ENCODE measurements around the gene TP53TG5. TPM values are rescaled to one million over a fixed set of nuclear protein-coding genes. Genes with fewer than 3 reads are reported as not detected.
A peak's percentile ranks its signal among the peaks of the same experiment; 100 is the strongest.

The TP53TG5 gene
- total RNA-seq, 2 experiments from 2014 or later: 0.36 TPM; not detected in 1

DNA sequence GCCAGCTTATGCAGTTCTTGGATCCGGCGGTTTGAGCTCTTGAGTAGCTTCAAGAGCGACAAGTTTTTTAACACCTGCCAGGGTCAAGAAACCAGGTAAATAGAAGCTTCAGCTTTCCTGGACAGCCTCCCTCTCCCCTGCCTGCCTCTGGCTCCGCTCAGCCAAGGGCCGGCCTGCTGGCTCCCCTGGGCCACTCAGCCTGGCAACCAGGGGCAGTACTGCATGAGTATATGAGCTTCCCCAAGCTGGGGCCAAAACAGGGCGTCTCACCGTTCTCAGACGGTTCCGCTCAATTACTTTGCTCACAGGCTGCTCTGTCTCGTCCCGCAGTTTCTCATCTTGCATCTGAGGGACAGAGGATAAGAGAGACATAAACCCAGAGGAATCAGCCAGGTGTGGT is 856 bp downstream of the TP53TG5 start:
- H3K9me3 ChIP-seq (ENCODE audit: control insufficient read depth in 1 of 2, insufficient read depth in 1 of 2, low read length in 2 of 2): no peaks in the 10 kb centered on the region
- TF ChIP-seq, protein P1, sequence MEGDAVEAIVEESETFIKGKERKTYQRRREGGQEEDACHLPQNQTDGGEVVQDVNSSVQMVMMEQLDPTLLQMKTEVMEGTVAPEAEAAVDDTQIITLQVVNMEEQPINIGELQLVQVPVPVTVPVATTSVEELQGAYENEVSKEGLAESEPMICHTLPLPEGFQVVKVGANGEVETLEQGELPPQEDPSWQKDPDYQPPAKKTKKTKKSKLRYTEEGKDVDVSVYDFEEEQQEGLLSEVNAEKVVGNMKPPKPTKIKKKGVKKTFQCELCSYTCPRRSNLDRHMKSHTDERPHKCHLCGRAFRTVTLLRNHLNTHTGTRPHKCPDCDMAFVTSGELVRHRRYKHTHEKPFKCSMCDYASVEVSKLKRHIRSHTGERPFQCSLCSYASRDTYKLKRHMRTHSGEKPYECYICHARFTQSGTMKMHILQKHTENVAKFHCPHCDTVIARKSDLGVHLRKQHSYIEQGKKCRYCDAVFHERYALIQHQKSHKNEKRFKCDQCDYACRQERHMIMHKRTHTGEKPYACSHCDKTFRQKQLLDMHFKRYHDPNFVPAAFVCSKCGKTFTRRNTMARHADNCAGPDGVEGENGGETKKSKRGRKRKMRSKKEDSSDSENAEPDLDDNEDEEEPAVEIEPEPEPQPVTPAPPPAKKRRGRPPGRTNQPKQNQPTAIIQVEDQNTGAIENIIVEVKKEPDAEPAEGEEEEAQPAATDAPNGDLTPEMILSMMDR (IDR thresholded peaks at IDR 0.05): no peak
- H3K9me3 Mint-ChIP-seq: no peaks in the 10 kb centered on the region
- no peak overlapping the region for H3K4me3 ChIP-seq (ENCODE audit: low read length)
- ChIA-PET POLR2A (interaction anchor here (1.1 kb wide), 1 partner anchor 38 kb away, joined by 4 read pairs; the partner anchor contains the start of gene PIGT), CTCF (interaction anchor here (9.5 kb wide), 1 partner anchor 60 kb away, joined by 132 read pairs; no protein-coding TSS in a partner anchor)
- H3K4me1 Mint-ChIP-seq (ENCODE audit: low read depth): peaks cover 19% of the 10 kb centered on the region
- no peaks in the 10 kb centered on the region for H3K27me3 ChIP-seq (ENCODE audit: control insufficient read depth in 1 of 2, insufficient read depth in 2 of 2, low read length in 2 of 2)
- H3K27ac ChIP-seq (ENCODE audit: low read depth in 1 of 2, low read length in 2 of 2): no peak overlapping the region
- peaks cover 6% of the 10 kb centered on the region for H3K36me3 ChIP-seq (ENCODE audit: insufficient read depth, low read length)
- no peak for DNase-seq
- peaks cover 24% of the 10 kb centered on the region for H3K36me3 Mint-ChIP-seq (ENCODE audit: low read depth)
- peaks cover 21% of the 10 kb centered on the region for H3K4me1 ChIP-seq (ENCODE audit: insufficient read depth, low read length)
- H3K4me3 Mint-ChIP-seq: no peak overlapping the region
- intact Hi-C loops (cut with DNase I, micrococcal nuclease): no loop called here
- no peak for ATAC-seq (ENCODE audit: poor library complexity)
- no peaks in the 10 kb centered on the region for H3K27me3 Mint-ChIP-seq
- H3K27ac Mint-ChIP-seq: no peak overlapping the region

DNA sequence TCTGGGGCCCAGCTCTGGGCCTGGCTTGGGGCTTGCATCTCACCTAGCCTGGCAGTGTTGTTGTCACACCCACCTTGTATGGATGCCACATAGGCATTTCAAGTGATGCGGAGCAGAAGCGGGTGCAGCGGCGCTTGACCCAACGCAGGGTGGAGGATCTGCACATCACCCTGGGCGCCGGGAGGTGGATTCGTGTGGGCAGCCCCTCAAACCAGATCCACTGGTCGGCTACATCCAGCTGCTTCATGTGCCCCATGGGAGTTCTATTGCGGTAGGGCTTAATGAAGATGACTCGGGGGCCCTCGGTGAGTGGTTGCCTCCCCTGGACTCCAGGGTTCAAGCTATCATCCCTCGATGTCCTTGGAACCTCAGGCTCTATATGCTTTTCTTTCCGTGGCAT is 3.2 kb downstream of the TP53TG5 start:
- Mint-ChIP-seq H3K36me3 (ENCODE audit: low read depth) (peaks cover 13% of the 10 kb centered on the region), H3K4me3 (no peak overlapping the region), H3K9me3 (no peaks in the 10 kb centered on the region), H3K27ac (peak overlapping the region; percentile 96), H3K27me3 (no peaks in the 10 kb centered on the region), H3K4me1 (ENCODE audit: low read depth) (peaks cover 37% of the 10 kb centered on the region)
- intact Hi-C loops (cut with DNase I, micrococcal nuclease): loop anchor here in 1 of 2 experiments (1.0 to 5.0 kb wide), 3 partner anchors 36 to 482 kb away; partner anchors contain the start of genes ACOT8 and ZSWIM3
- DNase-seq: no peak
- no peaks in the 10 kb centered on the region for H3K27me3 ChIP-seq (ENCODE audit: control insufficient read depth in 1 of 2, insufficient read depth in 2 of 2, low read length in 2 of 2)
- no peak for ATAC-seq (ENCODE audit: poor library complexity)
- H3K4me1 ChIP-seq (ENCODE audit: insufficient read depth, low read length): peaks cover 28% of the 10 kb centered on the region
- H3K4me3 ChIP-seq (ENCODE audit: low read length): no peak overlapping the region
- ChIA-PET CTCF (interaction anchor here (1.3 to 9.5 kb wide), 6 partner anchors 12 to 562 kb away, joined by 3 to 132 read pairs (median 31); partner anchors contain the start of genes PIGT and SYS1), POLR2A (interaction anchor here (3.5 to 4.1 kb wide), 3 partner anchors 11 to 62 kb away, joined by 49 to 184 read pairs (median 89); partner anchors contain the start of genes DBNDD2 and SYS1)
- TF ChIP-seq, protein P1 (IDR thresholded peaks at IDR 0.05): no peak
- no peak overlapping the region for H3K27ac ChIP-seq (ENCODE audit: low read depth in 1 of 2, low read length in 2 of 2)
- no peaks in the 10 kb centered on the region for H3K36me3 ChIP-seq (ENCODE audit: insufficient read depth, low read length)
- H3K9me3 ChIP-seq (ENCODE audit: control insufficient read depth in 1 of 2, insufficient read depth in 1 of 2, low read length in 2 of 2): no peaks in the 10 kb centered on the region

DNA sequence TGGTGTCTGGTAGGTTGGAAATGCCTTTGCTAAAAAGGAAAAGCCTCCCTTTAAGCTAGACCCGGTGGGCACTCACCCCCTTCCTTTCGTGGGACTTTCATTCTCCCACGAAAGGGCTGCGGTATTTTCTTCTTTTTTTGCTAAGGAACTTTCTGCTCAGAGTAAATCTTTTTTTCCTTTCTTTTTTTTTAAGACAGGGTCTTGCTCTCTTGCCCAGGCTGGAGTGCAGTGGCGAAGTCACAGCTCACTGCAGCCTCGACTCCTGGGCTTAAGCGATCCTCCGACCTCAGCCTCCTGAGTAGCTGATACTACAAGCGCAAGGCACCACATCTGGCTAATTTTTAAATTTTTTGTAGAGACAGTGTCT is 4.0 kb downstream of the TP53TG5 start:
- DNase-seq (no peak), ATAC-seq (ENCODE audit: poor library complexity) (no peak)
- no peaks in the 10 kb centered on the region for H3K9me3 ChIP-seq (ENCODE audit: control insufficient read depth in 1 of 2, insufficient read depth in 1 of 2, low read length in 2 of 2)
- H3K36me3 Mint-ChIP-seq (ENCODE audit: low read depth): peaks cover 16% of the 10 kb centered on the region
- H3K4me1 ChIP-seq (ENCODE audit: insufficient read depth, low read length): peaks cover 28% of the 10 kb centered on the region
- no peaks in the 10 kb centered on the region for H3K27me3 ChIP-seq (ENCODE audit: control insufficient read depth in 1 of 2, insufficient read depth in 2 of 2, low read length in 2 of 2)
- H3K27me3 Mint-ChIP-seq: no peaks in the 10 kb centered on the region
- TF ChIP-seq, protein P1 (IDR thresholded peaks at IDR 0.05): peak; percentile 27
- ChIA-PET POLR2A (interaction anchor here (0.6 to 4.7 kb wide), 17 partner anchors 8 to 859 kb away, joined by 3 to 184 read pairs (median 4); partner anchors contain the start of genes DBNDD2, PCIF1, PIGT and SDC4), CTCF (interaction anchor here (0.6 to 9.5 kb wide), 35 partner anchors 8 to 1916 kb away, joined by 3 to 132 read pairs (median 4); partner anchors contain the start of genes PIGT, SDC4, SRSF6 and SYS1)
- H3K4me3 ChIP-seq (ENCODE audit: low read length): peak overlapping the region; percentile 63
- H3K36me3 ChIP-seq (ENCODE audit: insufficient read depth, low read length): no peaks in the 10 kb centered on the region
- H3K4me3 Mint-ChIP-seq: peak overlapping the region; percentile 90
- H3K9me3 Mint-ChIP-seq: no peaks in the 10 kb centered on the region
- no peak overlapping the region for H3K27ac ChIP-seq (ENCODE audit: low read depth in 1 of 2, low read length in 2 of 2)
- H3K4me1 Mint-ChIP-seq (ENCODE audit: low read depth): peaks cover 41% of the 10 kb centered on the region
- intact Hi-C loops (cut with DNase I, micrococcal nuclease): loop anchor here in 1 of 2 experiments (1.0 to 5.0 kb wide), 3 partner anchors 37 to 483 kb away; partner anchors contain the start of genes ACOT8 and ZSWIM3
- peak overlapping the region; percentile 96 for H3K27ac Mint-ChIP-seq

All from CD4-positive, alpha-beta T cell (primary cell).